GM21576 (cell line): ENCODE data around the gene COL7A1.
"Not testable (repeated sequence)": the region's sequence is repeated elsewhere in the genome, so short reads cannot be mapped to it uniquely, and the experiment has no call there.

ENCODE experiments used
- ATAC-seq: cut with Tn5 transposase; IDR thresholded peaks from one replicate; pipeline ENCODE4 v1.9.1; 2021; ENCODE audit warnings: mild to moderate bottlenecking, moderate library complexity; ENCODE audit not compliant: unreplicated experiment

Gene COL7A1

GRCh38 chr3:48564667-48565066 lies 30.5 kb downstream of the COL7A1 start:
- ATAC-seq, result no peak

GRCh38 chr3:48564022-48564421 lies 31.1 kb downstream of the COL7A1 start:
- ATAC-seq, result no peak

DNA sequence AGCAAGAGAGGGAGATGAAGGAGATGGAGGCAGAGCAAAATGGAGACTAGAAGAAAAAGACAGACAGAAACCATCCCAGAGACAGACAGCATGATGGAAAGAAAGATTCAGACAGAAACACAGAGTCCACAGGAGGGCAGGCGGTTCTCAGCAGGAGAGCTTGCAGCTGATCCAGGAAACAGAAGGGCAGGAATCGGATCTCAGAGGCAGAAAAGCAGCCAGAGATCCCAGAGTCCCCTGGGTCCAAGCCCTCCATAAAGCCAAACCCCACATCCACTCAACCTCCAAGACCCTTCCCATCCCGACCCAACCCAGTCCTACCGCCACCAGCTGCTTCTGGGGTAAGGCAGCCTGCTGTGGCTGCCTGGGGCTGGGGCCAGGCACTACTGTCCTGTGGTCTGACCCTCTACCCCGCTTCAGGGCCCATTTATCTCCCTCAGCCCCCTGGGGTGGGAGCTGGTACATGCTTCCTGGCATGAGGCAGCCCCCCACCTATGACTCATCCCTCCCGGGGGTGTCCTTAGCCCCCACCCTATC lies 31.7 kb downstream of the COL7A1 start, which contains the start of gene UCN2:
TSS of gene UCN2 (minus strand) at position 400 of the 537 bp plus-strand sequence. CDS start 657 bp downstream, outside the sequence.
- ATAC-seq, result no peak

DNA sequence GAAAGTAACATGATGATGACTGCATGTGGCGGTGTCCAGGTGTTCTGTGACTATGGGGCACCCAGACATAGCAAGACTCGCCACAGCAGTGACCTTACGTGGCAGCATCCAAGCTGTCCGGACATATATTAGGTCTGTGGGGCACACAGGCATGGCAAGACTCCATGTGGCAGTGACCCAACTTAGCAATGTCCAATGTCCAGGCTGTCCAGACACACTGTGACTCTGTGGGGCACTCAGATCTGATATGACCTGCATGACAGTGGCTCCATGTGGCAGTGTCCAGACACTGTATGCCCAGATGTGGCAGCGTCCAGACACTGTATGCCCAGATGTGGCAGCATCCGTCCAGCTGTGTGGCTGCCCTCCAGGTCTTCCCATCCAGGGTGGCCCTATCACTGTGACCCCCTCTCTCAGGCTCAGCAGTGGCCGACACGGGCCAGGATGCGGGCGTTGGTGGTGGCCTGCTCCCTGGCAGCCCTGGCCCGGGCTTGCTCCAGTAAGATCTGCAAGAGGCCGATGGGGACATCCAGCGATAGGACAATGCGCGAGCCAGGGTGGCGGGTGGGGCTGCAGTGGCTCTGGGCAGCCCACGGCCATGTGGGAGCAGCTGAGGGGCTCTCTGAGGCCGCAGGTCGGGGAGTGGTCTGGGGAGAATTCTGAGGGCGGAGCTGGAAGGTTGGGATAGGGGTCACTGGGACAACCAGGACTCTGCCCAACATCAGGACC lies 32.6 kb downstream of the COL7A1 start:
- ATAC-seq, result no peak

DNA sequence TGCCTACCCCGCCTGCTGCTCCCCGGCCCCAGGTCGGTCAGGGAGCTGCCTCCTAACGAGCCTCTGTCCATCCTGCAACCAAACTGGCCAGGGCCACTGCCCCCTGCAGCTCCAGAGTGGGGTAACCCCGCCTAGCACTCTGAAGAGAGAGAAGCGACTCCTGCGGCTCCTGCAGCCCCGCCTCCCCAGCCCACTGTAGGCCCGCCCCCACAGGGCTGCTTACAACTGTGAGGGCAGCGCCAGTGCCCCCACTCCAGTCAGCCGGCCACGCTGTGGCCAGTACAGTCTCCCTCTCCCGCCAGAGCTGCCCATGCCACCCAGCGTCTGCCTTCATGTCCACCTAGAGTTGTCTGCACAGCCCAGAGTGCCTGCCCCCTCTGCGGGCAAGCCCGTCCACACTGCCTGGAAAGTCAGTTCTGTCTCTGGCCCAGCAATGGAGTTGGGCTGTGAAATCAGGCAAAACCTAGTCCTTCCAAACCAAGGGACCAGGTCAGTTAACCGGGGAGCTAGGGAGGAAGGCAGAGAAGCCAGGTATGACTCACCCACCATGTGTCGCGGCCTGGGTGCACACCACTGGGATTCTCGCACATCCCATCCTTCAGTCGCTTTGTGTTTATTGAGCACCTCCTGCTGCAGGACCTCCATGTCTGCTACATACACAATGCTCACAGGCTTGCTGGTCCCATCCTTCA lies 33.9 kb downstream of the COL7A1 start:
- no peak for ATAC-seq

- no peak for ATAC-seq
Measured at GRCh38 chr3:48560648-48561018, 34.5 kb downstream of the COL7A1 start.

DNA sequence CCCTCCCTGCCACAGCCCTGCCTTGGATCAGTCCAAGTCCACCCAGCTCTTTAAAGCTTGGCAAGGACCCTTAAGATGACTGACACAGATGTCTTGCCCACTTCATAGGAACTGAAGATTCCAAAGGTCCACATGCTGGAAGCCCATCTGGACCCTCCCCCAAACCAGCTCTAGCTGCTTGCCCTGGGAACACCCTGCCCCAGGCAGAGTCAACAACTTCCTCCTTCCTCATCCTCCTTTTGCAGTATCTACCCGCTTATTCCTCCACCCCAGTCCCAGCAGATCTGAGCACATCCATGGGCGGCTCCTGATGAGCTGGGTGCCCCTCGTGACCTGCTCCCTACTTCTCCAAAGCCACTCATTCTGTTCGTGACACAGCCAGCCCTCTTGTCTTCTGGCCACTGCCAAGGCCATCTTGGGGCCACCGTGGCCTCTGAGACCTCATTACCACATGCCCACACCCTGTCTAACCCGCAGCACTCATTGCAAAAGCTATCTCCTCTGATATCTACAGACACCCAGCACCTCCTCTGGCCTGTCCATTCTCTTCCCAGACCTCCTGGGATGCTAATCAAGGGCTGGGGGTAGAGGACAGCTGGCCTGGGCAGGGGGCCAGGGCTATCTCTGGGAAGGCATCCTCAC lies 36.5 kb downstream of the COL7A1 start:
- no peak for ATAC-seq

DNA sequence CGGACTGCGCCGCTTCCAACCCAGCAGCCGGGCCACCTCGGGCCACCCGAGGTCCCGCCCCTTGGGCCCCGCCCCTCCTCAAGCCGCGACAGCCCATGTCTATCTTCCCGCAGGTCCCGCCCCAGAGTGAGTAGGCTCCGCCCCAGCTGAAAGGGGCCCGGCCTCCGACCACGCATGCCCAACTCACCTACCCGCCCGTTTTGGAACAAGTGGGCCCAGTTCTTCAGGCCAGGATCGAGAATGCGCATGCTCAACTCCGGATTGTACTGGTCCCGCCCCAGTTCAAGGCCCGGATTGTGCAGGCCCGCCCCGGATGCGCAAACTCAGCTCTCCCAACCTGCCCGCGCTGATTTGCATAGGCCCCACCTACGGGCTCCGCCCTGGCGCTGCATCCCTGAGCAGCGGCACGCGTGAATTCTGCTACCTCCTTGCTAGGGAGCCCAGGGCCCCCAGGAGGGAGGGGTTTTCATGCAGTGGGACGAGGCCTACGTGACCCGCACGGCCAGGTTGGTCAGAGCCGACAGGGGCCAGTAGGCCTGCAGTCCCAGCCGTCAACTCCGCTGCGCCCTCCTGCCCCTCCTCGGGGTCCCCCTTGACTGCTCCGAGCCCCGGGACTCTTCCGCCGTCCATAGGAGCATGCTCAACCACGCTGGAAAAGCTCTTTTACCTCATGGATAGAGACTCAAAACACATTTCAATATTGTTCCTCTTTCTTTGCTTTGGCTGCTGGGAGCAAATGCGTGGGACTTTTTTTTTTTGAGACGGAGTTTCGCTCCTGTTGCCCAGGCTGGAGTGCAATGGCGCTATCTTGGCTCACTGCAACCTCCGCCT lies 38.1 kb downstream of the COL7A1 start, which contains the start of gene PFKFB4:
TSS of gene PFKFB4 (minus strand) at position 8 of the 831 bp plus-strand sequence. CDS start 26 bp downstream, outside the sequence.
- peak; percentile 87 for ATAC-seq

DNA sequence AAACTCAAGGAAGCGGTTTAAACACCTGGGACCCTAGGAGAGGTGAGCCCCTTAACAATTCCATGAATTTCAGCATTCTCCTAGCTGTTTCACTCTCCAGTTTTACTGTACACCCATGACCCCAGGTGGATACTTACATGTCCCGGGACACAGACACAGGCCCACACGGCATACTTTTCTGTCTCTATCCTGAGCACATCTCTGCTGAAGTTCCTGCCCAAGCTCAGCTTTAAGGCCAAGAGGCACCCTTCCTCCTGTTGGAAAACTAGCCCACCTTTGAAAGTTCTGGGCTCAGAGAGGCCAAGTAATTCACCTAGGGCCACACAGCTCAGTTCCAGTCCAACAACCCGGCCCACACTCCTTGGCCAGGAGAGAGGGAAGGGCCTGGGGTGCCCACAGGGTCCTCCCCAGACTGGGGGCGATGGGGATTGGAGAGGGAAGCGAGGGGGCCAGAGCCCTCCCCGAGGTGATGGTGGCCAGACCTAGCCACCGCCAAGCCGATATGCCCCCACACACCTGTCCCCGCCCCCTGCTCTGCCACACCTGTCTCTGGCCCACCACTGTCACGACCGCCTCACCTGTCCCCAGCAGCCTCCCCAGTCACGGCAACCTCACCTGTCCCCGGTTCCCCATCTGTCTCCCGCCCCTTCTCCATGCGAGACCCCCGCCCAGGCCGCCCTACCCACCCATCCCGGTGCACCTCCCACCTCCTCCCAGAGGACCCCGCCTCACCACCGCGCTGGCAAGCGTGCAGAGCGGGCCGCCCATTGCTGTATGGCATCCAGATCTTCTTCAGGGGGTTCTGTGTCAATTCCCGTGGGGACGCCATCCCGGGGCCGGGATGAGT lies 39.0 kb downstream of the COL7A1 start:
- no peak for ATAC-seq

DNA sequence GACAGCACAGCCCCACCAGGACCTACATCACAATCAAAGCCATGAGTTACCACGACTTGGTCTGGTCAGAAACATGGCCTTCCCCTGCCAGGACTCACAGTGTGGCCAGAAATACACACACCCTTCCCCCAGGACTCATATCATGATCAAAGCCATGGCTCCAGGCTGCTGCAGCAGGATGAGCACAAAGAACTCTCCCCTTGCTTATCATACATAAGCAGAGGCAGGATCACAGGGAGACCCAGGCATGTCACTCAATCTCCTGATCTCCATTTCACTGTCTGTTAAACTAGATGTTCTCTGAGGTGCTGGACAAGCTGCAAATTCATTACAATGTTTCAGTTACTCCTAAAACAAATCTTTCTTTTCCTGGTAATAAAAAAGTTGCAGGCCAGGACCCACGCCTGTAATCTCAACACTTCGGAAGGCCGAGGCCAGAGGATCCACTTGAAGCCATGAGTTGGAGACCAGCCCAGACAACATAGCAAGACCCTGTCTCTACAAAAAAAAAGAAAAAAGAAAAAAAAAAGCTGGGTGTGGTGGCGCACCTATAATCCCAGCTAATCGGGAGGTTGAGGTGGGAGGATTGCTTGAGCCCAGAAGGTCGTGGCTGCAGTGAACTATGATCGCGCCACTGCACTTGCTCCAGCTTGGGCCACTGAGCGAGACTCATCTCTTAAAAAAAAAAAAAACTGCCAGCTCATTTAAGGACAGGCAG lies 39.7 kb downstream of the COL7A1 start:
- no peak for ATAC-seq

- ATAC-seq, result no peak
Measured at GRCh38 chr3:48553886-48554845, 41.0 kb downstream of the COL7A1 start.

DNA sequence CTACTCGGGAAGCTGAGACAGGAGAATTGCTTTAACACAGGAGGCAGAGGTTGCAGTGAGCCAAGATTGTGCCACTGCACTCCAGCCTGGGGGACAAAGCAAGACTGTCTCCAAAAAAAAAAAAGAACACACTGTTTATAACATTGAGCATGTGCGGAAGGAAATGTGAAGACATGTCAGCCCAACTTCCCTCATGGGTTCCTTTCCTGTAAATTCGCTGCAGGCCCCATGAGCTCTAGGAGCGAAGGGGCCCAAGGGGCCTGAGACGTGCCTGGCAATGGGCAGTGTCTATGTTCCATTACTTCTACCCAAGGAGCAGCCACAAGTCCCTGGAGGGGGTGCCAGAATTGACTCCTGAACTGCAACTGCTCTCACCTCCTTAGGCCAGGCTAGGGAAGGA lies 41.8 kb downstream of the COL7A1 start:
- ATAC-seq, result no peak

- no peak for ATAC-seq
Measured at GRCh38 chr3:48552111-48552951, 42.8 kb downstream of the COL7A1 start.

- ATAC-seq, result not testable (repeated sequence)
Measured at GRCh38 chr3:48551651-48552050, 43.5 kb downstream of the COL7A1 start.

GRCh38 chr3:48548729-48549705 lies 46.1 kb downstream of the COL7A1 start:
- peak; percentile 58 for ATAC-seq

- no peak for ATAC-seq
Measured at GRCh38 chr3:48548126-48548525, 47.0 kb downstream of the COL7A1 start.
